ENCODE data around the gene TMEM131L. TPM values are rescaled to one million over a fixed set of nuclear protein-coding genes. Genes with fewer than 3 reads are reported as not detected.
"Not testable (repeated sequence)": the region's sequence is repeated elsewhere in the genome, so short reads cannot be mapped to it uniquely, and the experiment has no call there.

The TMEM131L gene
- total and polyA plus RNA-seq, 7 donors, result 0.60 to 27.2 (median 12.1) TPM

DNA sequence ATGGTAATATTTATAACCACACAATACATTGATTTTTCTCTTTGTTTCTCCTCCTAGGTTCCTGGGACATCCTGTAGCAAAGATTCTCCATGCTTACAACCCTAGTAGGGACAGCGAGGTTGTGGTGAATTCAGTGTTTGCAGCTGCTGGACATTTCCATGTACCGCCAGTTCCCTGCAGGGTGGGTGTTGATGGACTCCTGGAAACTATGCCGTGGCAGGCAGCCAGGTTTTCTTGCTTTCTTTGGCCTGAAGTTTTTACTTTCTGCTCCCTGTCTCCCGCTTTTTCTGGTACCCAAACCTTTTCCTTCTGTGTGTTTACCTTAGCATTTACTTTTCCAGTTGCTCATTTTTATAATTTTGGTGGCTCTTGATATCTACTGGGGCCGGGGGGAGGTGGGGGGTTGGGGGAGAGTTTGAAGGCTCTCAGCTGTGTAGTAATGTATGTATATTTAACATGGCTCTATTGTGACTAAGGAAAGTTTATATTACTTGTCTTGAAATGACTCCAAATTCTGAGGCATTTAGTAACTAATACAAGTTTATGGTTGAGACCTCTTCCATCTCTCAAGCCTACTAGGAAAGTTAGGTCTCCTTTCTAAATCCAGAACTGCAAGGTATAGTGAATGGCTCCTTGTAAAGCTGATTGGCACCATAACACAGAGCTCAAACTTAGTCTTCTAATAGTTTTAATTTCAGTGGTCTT lies 89.7 kb downstream of the TMEM131L start:
- peaks cover 0 to 39% (median 37%) of the 10 kb centered on the region in 4 donors for H3K4me1 ChIP-seq
- no peaks in the 10 kb centered on the region for H3K9me3 ChIP-seq
- intact Hi-C loops (cut with DNase I), result no loop called here
- no peak overlapping the region for H3K4me3 ChIP-seq
- H3K27ac ChIP-seq, result peak overlapping the region; percentile 35 to 78 (median 63)
- peaks cover 0 to 12% (median 0%) of the 10 kb centered on the region in 4 donors for H3K36me3 ChIP-seq
- peak in 1 of 4 donors; percentile 9 for TF ChIP-seq POLR2AphosphoS5 (IDR thresholded peaks at IDR 0.05)
- TF ChIP-seq, protein P1, sequence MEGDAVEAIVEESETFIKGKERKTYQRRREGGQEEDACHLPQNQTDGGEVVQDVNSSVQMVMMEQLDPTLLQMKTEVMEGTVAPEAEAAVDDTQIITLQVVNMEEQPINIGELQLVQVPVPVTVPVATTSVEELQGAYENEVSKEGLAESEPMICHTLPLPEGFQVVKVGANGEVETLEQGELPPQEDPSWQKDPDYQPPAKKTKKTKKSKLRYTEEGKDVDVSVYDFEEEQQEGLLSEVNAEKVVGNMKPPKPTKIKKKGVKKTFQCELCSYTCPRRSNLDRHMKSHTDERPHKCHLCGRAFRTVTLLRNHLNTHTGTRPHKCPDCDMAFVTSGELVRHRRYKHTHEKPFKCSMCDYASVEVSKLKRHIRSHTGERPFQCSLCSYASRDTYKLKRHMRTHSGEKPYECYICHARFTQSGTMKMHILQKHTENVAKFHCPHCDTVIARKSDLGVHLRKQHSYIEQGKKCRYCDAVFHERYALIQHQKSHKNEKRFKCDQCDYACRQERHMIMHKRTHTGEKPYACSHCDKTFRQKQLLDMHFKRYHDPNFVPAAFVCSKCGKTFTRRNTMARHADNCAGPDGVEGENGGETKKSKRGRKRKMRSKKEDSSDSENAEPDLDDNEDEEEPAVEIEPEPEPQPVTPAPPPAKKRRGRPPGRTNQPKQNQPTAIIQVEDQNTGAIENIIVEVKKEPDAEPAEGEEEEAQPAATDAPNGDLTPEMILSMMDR (IDR thresholded peaks at IDR 0.05), result no peak
- 25 to 48% methylated on average over 5 of the region's 5 CpGs for WGBS, 2 donors
- H3K27me3 ChIP-seq, result no peaks in the 10 kb centered on the region
- DNase-seq, result peak; percentile 86

DNA sequence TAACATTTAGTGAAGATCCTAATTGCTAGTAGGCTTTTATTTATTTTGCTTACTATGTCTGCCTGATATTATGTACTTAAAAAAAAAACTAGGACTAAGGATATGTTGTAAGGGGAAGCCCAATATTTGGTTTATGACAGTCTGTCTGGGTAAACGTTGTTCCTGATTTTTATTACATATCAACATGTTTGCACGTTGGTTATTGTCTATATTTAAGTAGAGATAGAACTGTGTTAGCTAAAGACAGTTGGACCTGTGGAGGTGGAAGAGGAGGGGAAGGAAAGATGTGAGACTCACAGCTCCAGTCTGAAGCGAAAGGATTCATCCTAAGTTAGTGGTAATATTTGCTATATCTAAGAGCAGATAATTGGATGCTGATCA lies 90.3 kb downstream of the TMEM131L start:
- no peak for DNase-seq
- WGBS, 2 donors, result 26 to 56% methylated on average over 3 of the region's 3 CpGs
- Histone ChIP-seq H3K27me3 (no peaks in the 10 kb centered on the region), H3K27ac (peak overlapping the region; percentile 35 to 78 (median 63)), H3K9me3 (no peaks in the 10 kb centered on the region), H3K4me1 (peaks cover 0 to 39% (median 37%) of the 10 kb centered on the region in 4 donors), H3K36me3 (peaks cover 0 to 12% (median 0%) of the 10 kb centered on the region in 4 donors), H3K4me3 (no peak overlapping the region)
- TF ChIP-seq POLR2AphosphoS5 (IDR thresholded peaks at IDR 0.05) (no peak), EP300 (IDR thresholded peaks at IDR 0.05) (no peak), POLR2A (IDR thresholded peaks at IDR 0.05) (no peak)
- TF ChIP-seq, protein P1 (IDR thresholded peaks at IDR 0.05), result no peak
- intact Hi-C loops (cut with DNase I), result no loop called here

DNA sequence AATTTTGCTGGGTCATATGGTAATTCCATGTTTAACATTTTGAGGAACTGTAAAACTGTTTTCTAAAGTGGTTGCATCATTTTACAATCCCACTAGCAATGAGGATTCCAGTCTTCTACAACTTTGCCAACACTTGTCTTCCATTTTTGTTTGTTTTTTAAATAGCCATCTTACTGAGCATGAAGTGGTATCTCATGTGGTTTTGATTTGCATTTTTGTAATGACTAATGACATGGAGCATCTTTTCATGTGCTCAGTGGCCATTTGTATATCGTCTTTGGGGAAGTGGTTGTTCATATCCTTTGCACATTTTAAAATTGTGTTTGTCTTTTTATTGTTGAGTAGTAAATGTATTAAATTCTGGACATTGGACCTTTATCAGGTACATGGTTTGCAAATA lies 94.7 kb downstream of the TMEM131L start:
- DNase-seq, result no peak
- no peaks in the 10 kb centered on the region for H3K9me3 ChIP-seq
- TF ChIP-seq POLR2AphosphoS5 (IDR thresholded peaks at IDR 0.05) (no peak), POLR2A (IDR thresholded peaks at IDR 0.05) (no peak), EP300 (IDR thresholded peaks at IDR 0.05) (no peak)
- TF ChIP-seq, protein P1 (IDR thresholded peaks at IDR 0.05), result no peak

DNA sequence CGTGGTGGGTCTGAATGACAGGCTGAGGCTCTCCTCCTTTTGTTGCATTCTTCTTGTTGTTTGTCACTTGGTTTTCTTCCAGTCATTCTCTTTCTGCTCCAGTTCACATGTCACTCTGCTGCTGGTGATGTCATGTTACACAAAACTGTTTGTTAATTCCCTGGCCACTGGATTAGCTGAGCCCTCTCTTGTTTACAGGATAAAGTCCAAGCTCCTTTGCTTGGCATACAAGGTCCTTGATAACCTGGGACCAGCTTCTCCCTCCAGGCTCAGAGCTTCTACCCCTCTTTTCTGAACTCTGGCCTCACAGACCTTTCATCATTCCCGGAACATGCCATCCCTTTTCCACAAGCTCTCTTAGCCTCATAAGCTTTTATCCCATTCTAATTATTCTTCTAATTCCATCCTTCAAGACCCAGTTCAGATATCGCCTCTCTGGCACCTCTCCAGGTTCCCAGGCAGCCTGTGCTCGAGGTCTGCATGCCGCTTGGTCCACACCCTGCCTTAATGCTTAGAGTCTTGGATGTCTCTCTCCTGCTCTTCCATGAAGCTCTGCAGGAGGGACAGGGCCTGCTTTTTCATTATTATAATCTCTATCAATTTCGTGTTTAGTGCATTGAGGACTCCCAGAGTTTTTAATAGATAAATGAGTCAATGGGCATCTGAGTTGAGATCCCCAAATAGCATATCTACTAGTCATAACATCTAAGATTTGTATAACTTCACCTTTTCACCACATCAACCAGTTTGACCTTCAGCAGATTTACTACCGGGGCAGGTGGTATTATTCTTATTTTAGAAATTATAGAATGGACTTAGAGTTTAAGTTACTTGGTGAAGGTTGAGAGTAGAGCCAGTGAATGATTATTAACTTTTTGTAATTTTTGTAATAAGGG lies 98.7 kb downstream of the TMEM131L start:
- no peak for DNase-seq
- Histone ChIP-seq H3K4me1 (peaks cover 0 to 12% (median 10%) of the 10 kb centered on the region in 4 donors), H3K4me3 (no peak overlapping the region), H3K27ac (peak overlapping the region in 3 of 4 donors; percentile 5 to 50 (median 5)), H3K27me3 (no peaks in the 10 kb centered on the region), H3K9me3 (no peaks in the 10 kb centered on the region), H3K36me3 (peaks cover 0 to 11% (median 0%) of the 10 kb centered on the region in 4 donors)
- no peak for TF ChIP-seq EP300 (IDR thresholded peaks at IDR 0.05)
- intact Hi-C loops (cut with DNase I), result no loop called here
- 39 to 64% methylated on average over 7 of the region's 7 CpGs for WGBS, 2 donors

More for the DNA sequence above, 94.7 kb downstream of the TMEM131L start:
- Histone ChIP-seq H3K36me3 (peaks cover 0 to 12% (median 0%) of the 10 kb centered on the region in 4 donors), H3K27ac (no peak overlapping the region), H3K4me1 (peaks cover 0 to 20% (median 16%) of the 10 kb centered on the region in 4 donors), H3K27me3 (no peaks in the 10 kb centered on the region), H3K4me3 (no peak overlapping the region)
- intact Hi-C loops (cut with DNase I), result no loop called here
- WGBS, 2 donors, result 64 to 76% methylated on average over 1 of the region's 1 CpG

DNA sequence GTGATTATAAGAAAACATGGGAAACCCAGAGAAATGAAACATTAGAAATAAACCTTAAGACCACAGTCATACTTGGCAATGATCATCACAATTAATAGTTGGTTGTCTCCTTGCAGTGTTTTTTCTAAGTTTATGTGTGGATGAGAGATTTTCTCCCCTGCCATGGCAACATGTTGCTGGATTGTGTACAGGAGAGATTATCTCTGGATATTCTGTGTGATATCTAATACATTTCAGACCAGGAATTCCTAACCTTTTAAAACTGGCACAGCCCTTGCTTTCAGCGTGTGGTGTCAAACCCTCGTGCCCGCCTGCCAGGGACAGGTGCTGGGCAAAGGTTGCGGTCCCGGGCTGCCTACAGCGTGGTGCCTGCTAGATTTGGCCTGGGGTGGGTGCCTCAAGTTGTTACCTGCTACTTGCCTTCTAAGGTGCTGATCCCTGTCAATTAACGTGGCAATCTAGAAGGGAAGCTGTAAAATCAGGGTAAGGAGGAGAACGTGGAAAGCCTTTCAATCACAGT lies 100.5 kb downstream of the TMEM131L start:
- no peak overlapping the region for H3K4me3 ChIP-seq
- no peak for DNase-seq
- H3K27me3 ChIP-seq, result no peaks in the 10 kb centered on the region
- no peaks in the 10 kb centered on the region for H3K9me3 ChIP-seq
- H3K4me1 ChIP-seq, result peaks cover 0 to 12% (median 10%) of the 10 kb centered on the region in 4 donors
- intact Hi-C loops (cut with DNase I), result no loop called here
- TF ChIP-seq EP300 (IDR thresholded peaks at IDR 0.05) (no peak), POLR2AphosphoS5 (IDR thresholded peaks at IDR 0.05) (no peak), POLR2A (IDR thresholded peaks at IDR 0.05) (no peak)
- TF ChIP-seq, protein P1 (IDR thresholded peaks at IDR 0.05), result no peak
- H3K27ac ChIP-seq, result no peak overlapping the region
- WGBS, 2 donors, result 23 to 71% methylated on average over 8 of the region's 8 CpGs
- H3K36me3 ChIP-seq, result no peaks in the 10 kb centered on the region

DNA sequence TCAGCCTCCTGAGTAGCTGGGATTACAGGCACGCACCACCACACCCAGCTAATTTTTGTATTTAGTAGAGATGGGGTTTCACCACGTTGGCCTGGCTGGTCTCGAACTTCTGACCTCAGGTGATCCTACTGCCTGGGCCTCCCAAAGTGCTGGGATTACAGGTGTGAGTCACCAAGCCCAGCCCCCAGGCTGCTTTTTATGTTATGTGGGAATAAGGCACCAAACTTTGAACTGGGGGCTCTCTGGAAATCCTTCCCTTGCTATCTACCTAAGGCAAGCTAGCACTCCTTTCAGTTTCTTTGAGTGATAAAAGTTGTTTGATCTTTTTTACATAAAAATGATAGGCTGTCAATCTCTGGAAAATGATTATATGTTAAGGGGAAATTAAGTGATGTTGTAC lies 101.5 kb downstream of the TMEM131L start:
- intact Hi-C loops (cut with DNase I); H3K36me3 ChIP-seq; H3K9me3 ChIP-seq; DNase-seq; H3K4me3 ChIP-seq; H3K27ac ChIP-seq; H3K27me3 ChIP-seq: not testable (repeated sequence)
- WGBS, 2 donors, result 81 to 89% methylated on average over 3 of the region's 3 CpGs
- H3K4me1 ChIP-seq, result peaks cover 0 to 13% (median 11%) of the 10 kb centered on the region in 4 donors
